Measurements from ENCODE around the gene RAPGEF4. TPM values are rescaled to one million over a fixed set of nuclear protein-coding genes. Genes with fewer than 3 reads are reported as not detected.

RAPGEF4 gene
- total RNA-seq, 1 experiment from 2014 or later = not detected

DNA sequence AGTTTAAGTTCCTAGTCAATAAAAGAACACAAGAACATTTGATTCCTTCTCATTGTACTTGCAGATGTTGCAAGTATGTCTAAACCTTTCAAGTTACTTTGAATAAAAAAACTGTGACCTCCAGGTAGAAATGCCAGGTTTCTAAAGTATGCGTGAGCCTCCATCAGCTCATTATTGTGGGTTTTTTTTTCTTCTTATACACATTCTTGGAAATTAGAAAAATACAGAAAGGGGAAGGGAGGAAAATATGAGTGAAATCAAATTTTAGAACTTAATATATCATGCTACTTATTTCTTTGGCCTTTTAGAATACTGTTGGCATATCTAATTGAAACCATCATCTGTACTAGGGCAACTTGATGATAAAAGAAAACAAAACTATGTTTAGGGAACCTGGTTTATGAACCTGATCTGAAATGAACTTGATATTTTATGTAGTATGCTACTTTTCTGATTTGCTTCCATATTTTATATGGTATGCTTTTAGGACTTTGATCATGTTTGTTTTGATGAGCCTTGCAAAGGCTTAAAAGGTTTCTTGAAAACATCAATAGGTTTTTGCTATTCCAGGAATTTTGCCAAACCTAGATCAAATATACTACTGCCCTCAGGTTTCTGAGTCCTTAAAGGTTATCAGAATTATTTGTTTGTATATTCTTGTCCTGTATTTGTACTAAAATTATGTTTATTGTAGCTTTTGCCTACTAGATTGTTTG, 209.3 kb downstream of the RAPGEF4 start:
- BruUV-seq (replicated peaks) = no TSS peak
- CTCF ChIA-PET = interaction anchor here (0.6 kb wide), 1 partner anchor 30 kb away, joined by 3 read pairs; no protein-coding TSS in a partner anchor

DNA sequence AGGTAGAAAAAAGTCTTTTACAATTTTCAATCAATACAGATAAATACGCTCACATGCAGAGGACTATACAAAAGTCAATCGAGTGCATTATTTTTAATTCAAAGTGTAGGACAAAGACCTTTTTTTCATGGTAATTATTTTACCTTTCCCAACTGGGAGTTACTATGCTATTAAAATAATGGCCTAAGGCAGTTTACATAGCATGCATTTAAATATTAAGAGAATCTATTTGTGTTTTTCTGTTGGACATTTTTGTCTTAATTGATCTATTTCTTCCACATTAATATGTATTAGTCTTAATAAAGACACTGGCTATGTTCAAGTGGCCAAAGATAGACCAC, 209.8 kb downstream of the RAPGEF4 start:
- no peaks in the 10 kb centered on the region for H3K4me1 ChIP-seq (replicated peaks; ENCODE audit: insufficient read depth)
- peaks cover 15% of the 10 kb centered on the region; the same call in 1 of the 2 replicates for H3K9me3 ChIP-seq (ENCODE audit: insufficient read depth, low read depth)
- H3K79me2 ChIP-seq (ENCODE audit: low read depth) = no peaks in the 10 kb centered on the region
- H3K9me2 ChIP-seq (ENCODE audit: insufficient read depth) = no peaks in the 10 kb centered on the region
- no peak for DNase-seq
- ChIA-PET CTCF (no interaction called here), POLR2A (ENCODE audit: unreplicated experiment) (no interaction called here)
- no peaks in the 10 kb centered on the region for H3F3A ChIP-seq (ENCODE audit: insufficient read depth, low read depth)
- no peak overlapping the region for H3K4me2 ChIP-seq
- no peaks in the 10 kb centered on the region for H3K27me3 ChIP-seq (ENCODE audit: insufficient read depth, low read depth)
- intact Hi-C loops (cut with micrococcal nuclease; ENCODE audit: unreplicated experiment) = no loop called here
- H3K27ac ChIP-seq = no peak overlapping the region
- no peak overlapping the region for H2AFZ ChIP-seq
- no TSS peak for BruUV-seq (replicated peaks)
- TF ChIP-seq EZH2 (IDR thresholded peaks at IDR 0.05; ENCODE audit: low read depth) (no peak), CTCF (conservative IDR thresholded peaks at IDR 0.05) (no peak)
- H3K36me3 ChIP-seq (ENCODE audit: low read depth) = no peaks in the 10 kb centered on the region
- H3K4me3 ChIP-seq = no peak overlapping the region
- no peaks in the 10 kb centered on the region for H4K20me1 ChIP-seq (ENCODE audit: insufficient read depth)

More for the DNA sequence above, 209.3 kb downstream of the RAPGEF4 start:
- H3K4me3 ChIP-seq = no peak overlapping the region
- no peaks in the 10 kb centered on the region for H3K36me3 ChIP-seq (ENCODE audit: low read depth)
- no peak overlapping the region for H2AFZ ChIP-seq
- no peaks in the 10 kb centered on the region for H3K4me1 ChIP-seq (replicated peaks; ENCODE audit: insufficient read depth)
- no peak for DNase-seq
- H3K79me2 ChIP-seq (ENCODE audit: low read depth) = no peaks in the 10 kb centered on the region
- H4K20me1 ChIP-seq (ENCODE audit: insufficient read depth) = no peaks in the 10 kb centered on the region
- no peak overlapping the region for H3K4me2 ChIP-seq
- intact Hi-C loops (cut with micrococcal nuclease; ENCODE audit: unreplicated experiment) = no loop called here
- H3K27me3 ChIP-seq (ENCODE audit: insufficient read depth, low read depth) = no peaks in the 10 kb centered on the region
- H3K9me2 ChIP-seq (ENCODE audit: insufficient read depth) = no peaks in the 10 kb centered on the region
- TF ChIP-seq CTCF (conservative IDR thresholded peaks at IDR 0.05) (no peak), EZH2 (IDR thresholded peaks at IDR 0.05; ENCODE audit: low read depth) (no peak)
- no peak overlapping the region for H3K27ac ChIP-seq
- H3K9me3 ChIP-seq (ENCODE audit: insufficient read depth, low read depth) = peaks cover 18% of the 10 kb centered on the region
- no peaks in the 10 kb centered on the region for H3F3A ChIP-seq (ENCODE audit: insufficient read depth, low read depth)
- POLR2A ChIA-PET (ENCODE audit: unreplicated experiment) = interaction anchor here (0.5 kb wide), 1 partner anchor 8 kb away, joined by 11 read pairs; no protein-coding TSS in a partner anchor

DNA sequence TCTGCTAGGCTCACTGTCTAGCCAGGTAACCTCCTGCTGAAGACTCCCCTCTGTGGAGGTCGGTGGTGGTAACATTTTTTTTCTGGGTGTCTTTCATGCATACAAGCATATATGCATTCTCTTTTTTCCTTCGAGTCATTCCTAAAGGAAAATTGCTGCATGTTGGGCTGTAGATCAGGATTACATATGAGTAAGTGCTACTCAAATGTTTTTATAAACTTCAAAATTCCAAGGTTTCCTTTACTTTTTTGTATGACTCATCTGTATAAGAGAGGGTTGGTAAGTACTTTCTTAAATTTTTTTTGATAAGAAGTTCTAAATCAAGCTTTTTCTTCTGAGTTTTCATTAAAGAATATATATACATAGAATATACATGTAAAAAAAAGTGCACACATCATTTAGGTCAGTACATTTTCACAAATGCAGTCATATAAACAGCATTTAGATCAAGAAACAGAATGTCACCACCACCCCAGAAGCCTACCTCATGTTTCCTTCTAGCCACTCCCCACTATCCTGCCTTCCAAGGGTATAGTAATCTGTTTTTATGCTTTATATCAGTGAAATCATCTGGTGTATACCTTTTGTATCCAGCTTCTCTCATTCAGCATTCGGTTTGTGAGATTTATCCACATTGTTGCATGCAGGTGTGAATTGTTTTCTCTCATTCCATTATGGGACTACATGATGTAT, 212.0 kb downstream of the RAPGEF4 start:
- Histone ChIP-seq H4K20me1 (ENCODE audit: insufficient read depth) (no peaks in the 10 kb centered on the region), H3K27me3 (ENCODE audit: insufficient read depth, low read depth) (no peaks in the 10 kb centered on the region), H3K27ac (no peak overlapping the region), H3K4me2 (no peak overlapping the region), H3K79me2 (ENCODE audit: low read depth) (no peaks in the 10 kb centered on the region), H3K4me1 (replicated peaks; ENCODE audit: insufficient read depth) (peaks cover 10% of the 10 kb centered on the region), H3K9me2 (ENCODE audit: insufficient read depth) (no peaks in the 10 kb centered on the region), H3F3A (ENCODE audit: insufficient read depth, low read depth) (no peaks in the 10 kb centered on the region), H3K4me3 (no peak overlapping the region), H3K9me3 (ENCODE audit: insufficient read depth, low read depth) (peaks cover 14% of the 10 kb centered on the region; the same call in 1 of the 2 replicates), H3K36me3 (ENCODE audit: low read depth) (no peaks in the 10 kb centered on the region), H2AFZ (no peak overlapping the region)
- TF ChIP-seq EZH2 (IDR thresholded peaks at IDR 0.05; ENCODE audit: low read depth) = no peak
- TF ChIP-seq CTCF (conservative IDR thresholded peaks at IDR 0.05) = no peak
- BruUV-seq (replicated peaks) = no TSS peak
- CTCF ChIA-PET = interaction anchor here (0.9 kb wide), 1 partner anchor 16 kb away, joined by 5 read pairs; no protein-coding TSS in a partner anchor
- no peak for DNase-seq
- intact Hi-C loops (cut with micrococcal nuclease; ENCODE audit: unreplicated experiment) = no loop called here
- POLR2A ChIA-PET (ENCODE audit: unreplicated experiment) = no interaction called here
